Activated gamma-delta T cell treated with Interleukin-2 at 50 U/mL for 16 hours (primary cell): Measurements from ENCODE around the gene BCAS1.
A peak's percentile ranks its signal among the peaks of the same experiment; 100 is the strongest.
"Not testable (repeated sequence)": the region's sequence is repeated elsewhere in the genome, so short reads cannot be mapped to it uniquely, and the experiment has no call there.

Experiments
- DNase-seq: peaks from one replicate; pipeline ENCODE4 v3.0.0-alpha.2; 2020

The BCAS1 gene

DNA sequence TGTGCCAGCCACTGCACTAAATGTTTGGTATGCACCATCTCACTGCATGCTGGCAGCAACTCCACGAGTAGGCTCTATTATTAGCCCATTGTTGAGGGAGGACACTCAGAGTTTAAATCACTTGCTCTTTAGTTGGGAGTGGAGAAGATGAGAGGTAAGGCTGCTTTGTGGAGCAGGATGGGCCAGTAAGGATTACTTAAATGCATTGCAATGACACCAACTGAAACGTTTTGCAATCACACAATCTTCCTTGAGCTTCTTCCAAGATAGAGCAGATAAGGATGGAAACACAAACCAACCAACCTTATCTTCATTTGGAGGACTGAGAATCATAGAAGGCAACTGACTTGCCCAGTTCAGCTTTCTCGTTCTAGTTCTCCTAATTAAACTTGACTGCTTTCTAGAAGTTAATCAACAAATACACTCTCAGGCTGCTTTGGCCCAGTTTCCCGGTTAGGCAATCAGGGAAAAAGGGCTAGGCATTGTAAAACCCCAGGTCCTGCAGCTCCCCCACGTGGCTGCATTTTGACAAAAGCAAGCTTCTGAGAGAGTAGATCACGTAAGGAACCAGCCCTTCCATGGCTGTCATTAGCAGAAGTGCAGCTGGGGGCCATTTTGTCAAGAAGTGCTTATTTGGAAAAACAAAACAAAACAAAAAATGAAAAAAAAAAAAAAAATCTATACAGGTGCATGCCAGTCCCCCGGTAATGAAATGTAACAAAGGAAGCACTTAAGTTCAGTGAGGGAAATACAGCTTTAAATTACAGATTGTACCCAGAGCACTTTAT lies 130.6 kb downstream of the BCAS1 start:
- peak; percentile 64 for DNase-seq

DNA sequence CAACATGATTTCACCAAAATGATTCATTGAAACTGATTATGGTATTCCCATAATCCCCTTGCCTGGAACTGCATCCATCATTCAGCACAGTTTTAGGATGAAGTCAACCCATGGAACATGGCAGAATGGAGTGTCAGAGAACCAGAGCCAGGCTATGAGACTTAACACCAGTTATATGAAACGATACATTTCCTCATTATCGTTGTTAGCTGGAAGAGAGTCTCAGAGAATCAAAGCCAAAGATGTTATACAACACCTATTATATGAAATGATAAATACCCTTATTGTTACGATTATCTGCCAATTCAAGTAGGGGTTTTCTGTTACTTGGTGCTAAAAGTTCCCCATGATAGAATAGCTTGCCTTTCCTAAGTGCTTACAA lies 131.2 kb downstream of the BCAS1 start:
- no peak for DNase-seq

DNA sequence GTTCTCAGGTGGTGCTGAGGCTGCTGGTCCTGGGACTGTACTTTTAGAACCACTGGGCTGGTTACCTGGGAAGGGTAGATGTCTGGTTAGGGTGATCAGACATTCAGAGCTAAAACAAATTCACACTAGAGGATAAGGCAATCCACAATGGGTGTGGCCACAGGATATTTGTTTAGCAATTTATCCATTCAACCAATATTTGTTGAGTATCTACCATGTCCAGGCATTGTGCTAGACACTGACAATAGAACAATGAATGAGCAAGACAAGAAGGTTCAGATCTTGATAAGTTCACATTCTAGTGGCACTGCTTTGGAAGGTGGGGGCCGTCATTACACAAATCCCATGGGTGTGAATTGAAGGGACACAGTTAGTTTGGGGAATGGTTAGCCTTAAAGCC lies 131.7 kb downstream of the BCAS1 start:
- no peak for DNase-seq

DNA sequence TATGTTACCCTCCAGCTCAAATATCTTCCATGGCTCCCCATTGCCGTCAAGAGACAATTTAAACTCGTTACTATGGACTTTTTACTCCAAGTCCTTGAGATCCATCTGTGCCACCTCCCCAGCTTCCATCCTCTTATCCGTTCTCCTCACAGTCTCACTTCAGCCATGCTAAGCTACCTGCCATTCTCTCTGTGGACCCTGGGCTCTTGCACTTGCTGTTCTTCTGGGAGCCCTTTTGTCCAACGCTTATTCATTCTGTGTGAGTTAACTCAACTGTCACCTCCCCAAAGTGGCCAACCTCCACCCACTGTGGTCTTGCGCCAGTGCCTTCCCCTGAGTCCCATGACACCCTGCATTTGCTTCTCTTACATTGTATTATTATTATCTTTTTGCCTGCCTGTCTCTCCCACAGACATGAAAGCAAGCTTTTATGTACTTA lies 132.4 kb downstream of the BCAS1 start:
- no peak for DNase-seq

DNA sequence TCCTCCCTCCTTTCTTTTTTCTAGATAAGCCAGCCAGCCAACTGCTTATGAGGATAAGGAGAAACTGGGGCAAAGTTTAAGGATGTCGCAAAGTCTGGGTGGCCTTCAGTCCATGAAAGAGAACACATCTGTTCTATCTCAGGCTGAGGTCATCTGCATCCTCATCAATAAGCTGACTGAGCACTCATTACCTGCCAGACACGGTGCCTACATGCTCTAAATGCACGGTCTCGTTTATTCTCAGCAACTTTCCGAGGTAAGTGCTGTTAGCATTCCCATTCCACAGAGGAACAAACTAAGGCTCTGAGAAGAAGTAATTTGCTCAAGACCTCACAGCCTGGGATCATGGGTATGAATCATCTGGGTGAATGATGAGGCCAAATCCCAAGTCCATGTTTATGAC lies 133.1 kb downstream of the BCAS1 start:
- no peak for DNase-seq

DNA sequence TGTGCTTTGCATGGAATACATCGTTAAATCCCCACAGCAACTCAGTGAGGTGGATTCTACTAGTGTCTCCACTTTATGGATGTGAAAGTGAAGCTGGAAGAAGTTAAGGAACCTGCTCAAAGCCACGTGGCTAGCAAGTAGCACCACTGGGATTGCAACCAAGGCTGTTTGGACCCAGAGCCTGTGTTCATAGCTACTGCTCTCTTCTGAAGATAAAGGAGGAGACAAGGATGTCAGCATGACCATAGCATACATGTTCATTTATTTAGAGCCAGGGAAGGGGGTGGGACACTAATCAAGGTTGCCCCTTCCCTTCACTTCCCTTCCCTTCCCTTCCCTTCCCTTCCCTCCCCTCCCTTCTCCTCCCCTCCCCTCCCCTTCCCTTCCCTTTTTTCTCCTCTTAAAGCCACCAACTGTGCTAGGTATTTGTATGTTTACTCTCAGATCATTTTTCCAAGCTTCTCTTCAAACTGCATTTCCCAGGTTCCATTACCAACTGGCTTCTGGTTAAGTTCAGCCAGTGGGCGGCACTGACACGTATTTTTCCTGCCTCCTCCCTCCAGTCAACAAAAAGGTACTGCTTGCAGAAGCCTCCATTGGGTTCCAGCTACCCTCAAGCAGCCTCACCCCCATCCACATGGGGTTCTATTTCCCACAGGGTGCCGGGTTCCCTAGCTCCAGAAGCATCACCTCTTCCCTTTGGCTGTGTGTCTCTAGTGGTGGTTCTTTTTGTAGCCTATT lies 134.9 kb downstream of the BCAS1 start:
- DNase-seq = no peak

DNA sequence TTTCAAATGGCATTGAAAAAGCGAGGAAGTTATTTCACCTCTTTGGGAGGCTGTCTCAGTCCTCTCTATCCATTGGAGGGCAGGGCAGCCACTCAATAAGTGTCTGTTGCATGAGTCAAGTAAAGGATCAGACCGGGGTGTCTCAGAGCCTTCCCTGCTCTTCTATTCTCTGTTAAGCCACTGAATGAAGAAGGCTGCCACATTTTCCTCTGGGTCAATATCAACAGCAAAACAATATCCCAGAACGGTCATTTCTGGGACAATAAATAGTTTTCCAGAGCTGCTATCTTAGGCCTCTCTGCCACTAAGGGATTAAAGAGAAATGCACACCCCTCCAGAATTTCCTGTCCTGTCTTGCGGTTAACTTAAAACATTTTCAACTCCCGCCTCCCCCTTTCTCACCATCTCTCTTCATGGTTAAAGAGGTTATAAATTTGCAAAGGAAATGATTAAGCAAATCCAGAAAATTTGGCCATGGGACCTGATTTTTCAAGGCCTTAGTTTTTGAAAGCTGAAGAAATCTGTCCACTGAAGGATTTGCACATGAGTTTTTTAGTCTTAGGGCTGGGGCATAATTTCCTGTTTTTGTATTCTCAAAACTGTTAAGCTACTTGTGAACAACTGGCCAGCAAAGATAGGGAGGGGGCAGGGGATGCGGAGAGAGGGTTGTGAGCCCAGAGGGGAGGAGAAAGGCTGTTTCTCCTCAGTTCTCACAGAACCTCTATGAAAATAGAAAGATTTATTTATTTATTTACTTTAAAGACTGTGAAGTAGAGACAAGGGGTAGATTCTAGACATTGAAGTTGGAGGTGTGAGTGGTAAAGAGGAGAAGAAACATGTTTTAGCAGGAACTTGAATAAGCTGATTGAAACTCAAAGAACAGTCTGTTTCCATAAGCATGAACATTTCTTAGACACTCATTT lies 135.7 kb downstream of the BCAS1 start:
- DNase-seq = peak; percentile 21

DNA sequence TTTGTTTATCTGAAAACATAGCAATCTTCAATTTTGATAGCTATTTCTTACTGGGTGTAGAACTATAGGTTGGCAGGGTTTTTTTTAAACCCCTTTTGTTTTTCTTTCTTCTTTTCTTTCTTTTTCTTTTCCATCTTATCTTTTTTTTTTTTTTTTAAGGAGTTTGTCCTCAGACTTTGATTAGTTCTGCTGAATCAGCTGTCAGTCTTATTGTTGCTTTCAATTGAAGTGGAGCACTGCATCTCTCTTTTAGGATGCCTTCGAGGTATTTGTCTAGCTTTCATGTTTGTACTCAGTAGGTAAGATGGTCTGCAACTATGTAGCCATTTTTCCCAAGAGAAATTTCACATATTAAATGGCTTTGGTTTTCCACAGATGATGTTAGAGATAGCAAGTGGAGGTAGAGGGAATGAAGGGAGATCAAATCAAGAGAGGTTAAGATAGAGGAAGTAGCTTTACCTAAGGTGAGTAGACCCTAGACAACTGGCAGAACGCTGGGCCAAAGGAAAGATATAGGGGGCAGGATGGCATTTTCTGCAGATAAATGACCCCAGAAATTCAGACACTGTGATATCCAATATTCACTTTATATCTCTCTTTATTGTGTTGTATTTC lies 137.1 kb downstream of the BCAS1 start:
- no peak for DNase-seq

DNA sequence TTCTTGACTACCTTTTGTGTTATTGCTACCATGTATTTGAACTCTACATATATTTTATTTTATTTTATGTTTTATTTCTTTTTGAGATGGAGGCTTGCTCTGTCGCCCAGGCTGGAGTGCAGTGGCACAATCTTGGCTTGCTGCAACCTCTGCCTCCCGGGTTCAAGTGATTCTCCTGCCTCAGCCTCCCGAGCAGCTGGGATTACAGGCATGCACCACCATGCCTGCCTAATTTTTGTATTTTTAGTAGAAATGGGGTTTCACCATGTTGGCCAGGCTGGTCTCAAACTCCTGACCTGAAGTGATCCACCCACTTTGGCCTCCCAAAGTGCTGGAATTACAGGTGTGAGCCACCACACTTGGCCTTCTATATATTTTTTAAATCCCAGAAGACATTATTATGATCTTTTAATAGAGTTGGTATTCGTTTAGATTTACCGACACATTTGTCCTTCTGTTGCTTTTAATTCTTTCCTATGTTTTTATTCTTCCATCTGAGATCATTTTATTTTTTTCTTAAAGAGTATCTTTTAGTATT lies 137.7 kb downstream of the BCAS1 start:
- DNase-seq = not testable (repeated sequence)

DNA sequence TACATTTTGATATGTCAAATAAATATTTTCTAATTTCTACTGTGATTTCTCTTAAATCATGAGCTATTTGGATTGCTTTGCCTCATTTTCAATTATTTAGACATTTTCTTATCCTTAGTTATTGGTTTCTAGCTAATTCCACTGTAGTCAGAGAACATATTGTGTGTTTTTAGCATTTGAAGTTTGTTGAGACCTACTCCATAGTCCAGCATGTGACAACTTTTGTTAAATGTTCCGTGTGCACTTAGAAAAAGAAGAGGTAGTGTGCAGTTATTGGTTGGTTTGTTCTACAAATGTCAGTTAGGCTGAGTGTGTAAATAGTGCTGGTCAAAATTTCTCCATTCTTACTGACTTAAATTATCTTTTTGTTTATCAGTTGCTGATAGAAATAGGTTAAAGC lies 138.8 kb downstream of the BCAS1 start:
- no peak for DNase-seq

DNA sequence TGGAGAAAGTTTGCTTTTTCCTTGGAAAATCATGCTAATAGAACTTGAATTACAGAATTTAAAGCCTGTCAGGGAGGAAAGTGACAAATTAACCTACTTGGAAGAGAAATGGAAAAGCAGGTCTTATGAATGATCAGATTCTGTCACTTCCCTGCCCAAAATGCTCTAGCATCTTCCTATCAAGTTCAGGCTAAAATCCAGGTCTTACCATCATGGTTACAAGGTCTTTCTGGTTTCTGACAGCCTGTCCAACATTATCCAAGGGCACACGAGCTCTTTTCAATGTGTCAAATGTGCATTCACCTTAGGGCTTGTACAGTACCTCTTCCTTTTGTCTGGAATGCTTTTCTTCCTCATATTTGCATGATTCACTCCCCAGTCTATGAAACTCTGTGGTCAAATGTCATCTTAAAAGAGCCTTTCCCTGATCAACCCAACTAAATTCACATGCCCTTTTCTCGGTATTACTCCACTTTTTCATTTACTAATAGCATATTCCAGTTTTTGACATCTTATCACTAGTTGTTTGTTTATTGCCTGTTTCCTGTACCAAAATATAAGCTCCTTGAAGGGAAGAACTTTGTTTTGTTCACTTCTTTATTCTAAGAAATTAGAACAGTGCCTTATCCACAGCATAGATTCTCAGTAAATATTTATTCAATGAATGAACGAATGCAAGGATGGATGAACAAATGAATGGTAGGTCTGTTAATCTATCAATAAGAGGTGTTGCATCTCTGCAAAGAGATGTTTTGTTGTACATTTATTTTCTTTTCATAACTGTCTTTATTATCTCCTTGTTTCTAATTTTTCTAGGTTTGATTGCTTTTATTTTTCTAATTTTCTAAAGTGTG lies 139.5 kb downstream of the BCAS1 start:
- DNase-seq = no peak

DNA sequence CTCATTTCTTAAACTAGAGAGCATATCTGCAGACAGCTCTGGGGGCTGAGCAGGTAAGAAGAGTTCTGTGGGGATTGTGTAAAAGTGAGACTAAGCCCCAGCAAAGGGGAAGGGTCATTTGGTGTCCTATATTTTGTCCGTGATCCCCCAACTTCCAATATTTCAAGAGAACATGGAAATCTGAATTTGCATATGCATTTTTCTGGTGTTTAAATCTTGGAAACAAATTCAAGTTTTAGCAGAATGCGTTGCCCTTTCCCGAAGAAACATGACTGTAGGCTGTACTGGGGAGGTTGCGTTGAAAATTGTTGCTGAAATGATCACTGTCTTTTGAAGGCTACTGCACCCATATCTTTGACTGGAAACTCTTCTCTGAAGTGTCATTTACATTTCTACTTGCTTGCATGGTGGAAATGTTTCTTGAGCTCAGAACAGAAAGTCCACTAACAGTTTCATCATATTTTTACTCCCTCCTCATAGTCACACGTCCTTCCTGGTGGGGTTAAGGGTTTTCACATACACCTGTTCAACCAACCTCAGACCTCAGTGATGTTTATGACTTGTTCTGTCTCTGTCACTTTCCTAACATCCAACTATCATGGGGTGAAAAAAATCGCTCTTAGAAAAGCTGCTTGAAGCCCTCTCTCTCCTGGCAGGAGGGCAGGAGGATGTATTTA lies 140.3 kb downstream of the BCAS1 start:
- no peak for DNase-seq

DNA sequence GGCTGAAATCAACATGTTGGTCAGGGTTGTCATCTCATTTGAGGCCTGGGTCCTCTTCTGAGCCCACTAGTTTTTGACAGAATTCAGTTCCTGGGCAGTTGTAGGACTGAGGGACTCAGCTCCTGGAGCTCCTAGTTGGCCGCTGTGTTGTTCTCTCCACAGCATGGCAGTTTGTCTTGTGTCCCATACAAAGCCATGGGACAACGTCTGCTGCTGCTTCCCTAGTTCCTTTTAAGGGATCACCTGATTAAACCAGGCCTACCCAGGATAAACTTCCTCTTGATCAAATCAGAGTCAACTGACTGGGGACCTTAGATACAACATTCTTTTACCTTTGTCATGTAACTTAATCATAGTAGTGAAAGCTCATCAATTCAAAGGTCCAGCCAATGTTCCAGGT lies 141.0 kb downstream of the BCAS1 start:
- DNase-seq = no peak

DNA sequence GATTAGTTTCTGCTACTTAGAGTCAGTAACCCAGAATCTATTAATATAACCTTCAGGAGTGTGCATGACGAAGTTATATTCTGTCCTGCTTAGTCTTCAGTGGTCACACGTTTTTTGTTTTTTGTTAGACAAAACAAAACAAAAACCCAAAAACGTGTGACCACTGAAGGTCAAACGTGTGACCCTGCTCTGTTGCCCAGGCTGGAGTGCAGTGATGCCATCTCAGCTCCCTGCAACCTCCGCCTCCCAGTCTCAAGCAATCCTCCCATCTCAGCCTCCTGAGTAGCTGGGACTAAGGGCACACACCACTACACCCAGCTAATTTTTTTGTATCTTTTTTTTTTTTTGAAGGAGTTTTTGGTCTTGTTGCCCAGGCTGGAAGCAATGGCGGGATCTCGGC lies 142.4 kb downstream of the BCAS1 start:
- DNase-seq = no peak

DNA sequence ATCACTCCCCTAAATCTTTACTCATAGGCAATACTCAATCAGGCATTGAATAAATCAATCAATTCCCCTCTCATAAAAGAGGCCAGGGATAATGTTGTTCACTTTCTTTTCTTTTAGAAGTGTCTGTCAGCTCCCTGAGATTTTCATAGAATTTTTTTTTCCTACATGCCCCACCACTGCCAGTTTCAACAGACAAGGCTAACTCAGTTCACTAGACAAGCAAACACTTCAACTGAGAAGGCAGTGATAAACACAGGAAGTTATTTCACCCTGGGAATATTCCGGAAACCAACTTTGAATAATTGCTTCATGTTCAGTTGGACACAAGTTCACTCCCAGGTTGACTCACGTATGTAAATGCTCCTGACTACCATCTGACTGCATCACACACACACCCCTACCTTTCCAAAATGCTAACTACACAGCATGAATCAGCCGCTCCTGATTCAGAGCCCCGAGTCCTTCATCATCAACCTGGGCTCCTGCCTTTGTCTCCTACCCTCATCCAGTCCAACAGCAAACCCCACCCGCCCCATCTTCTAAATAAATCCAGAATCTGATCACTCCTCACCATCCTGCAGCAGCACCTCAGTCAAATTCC lies 143.9 kb downstream of the BCAS1 start:
- DNase-seq = no peak

DNA sequence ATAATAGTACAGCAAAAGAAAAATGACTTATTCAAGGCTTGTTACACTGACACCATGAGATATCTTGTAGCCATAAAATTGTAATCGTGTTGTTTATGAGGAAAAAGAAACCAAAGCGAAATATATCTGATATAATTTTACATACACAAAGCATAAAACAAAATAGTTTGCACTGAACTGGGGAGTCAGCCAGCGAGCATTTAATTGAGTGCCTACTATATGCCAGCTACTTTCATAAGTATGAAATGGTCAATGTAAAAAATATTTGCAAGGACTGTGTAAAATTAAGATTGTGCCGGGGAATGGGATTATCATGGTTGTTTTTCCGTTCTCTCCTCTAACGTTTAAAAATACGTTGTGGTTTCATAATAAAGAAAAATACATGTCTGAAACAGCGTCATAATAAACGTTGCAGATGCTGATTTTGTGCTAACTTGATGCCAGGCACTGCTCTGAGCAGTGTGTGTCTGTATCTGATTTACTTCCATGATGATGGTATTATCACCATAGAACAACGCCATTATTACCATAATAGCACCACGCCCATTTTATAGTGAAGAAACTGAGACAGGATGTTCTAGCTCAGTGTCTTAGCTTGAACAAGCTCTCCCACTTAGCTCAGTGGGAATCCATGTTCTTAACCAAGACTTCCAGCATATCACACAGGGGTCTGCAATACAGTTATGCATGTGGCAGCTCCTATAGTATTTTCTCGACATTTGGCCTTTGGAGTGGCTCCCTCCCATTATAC lies 144.6 kb downstream of the BCAS1 start:
- DNase-seq = no peak

DNA sequence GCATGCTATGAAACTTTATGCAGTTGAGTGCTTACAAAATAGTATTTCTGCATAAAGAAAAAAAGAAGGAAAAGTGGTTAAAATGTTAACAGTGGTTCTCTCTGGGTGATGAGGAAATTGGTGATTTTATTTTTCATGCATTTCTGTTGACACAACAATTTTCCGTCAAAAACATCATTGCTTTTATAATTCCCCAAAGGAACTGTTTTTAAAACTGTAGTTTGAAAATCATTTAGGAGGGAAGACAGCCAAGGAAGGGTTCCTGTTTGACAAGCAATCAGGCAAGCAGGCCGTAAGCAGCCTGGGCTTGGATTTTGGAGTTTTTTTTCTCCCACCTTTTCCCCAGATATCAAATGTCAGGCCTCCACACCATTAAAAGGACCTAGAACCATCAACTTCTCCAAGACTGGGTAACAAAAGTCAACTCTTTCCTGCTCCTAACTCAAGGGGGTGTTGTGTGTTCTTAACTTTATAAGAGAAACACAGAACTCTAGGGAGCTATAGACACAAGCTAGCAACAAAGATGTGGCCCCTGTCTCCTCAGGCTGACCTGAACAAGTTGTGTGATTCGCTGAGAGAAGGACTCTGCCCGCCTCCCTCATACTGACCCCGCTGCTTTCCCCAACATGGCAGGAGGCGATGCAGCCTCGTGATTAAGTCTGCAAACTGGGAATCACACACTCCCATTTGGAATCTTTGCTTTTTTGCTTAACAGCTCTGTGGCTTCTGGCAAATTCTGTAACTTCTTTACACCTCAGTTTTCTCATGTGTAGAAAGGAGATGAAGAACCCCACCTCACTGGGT lies 146.6 kb downstream of the BCAS1 start:
- no peak for DNase-seq

DNA sequence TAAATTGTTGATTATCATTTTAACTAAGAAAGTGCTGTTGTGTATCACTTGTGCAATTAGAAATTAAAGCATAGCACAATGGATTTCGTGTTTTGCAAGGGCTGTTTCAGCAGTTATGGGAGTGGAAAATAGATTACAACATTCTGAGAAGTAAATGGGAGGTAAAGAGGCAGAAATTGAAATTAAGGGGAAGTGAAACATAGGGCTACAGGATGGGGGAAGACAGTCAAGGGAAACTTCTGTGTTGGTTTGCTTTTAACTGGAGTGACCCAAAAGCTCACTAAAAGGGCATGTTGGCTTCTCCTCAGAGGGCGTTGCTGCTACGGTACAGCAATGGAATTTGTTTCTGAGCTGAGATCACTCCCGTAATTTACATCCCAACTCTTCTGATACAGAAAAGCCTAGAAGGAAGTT lies 147.5 kb downstream of the BCAS1 start:
- DNase-seq = no peak

DNA sequence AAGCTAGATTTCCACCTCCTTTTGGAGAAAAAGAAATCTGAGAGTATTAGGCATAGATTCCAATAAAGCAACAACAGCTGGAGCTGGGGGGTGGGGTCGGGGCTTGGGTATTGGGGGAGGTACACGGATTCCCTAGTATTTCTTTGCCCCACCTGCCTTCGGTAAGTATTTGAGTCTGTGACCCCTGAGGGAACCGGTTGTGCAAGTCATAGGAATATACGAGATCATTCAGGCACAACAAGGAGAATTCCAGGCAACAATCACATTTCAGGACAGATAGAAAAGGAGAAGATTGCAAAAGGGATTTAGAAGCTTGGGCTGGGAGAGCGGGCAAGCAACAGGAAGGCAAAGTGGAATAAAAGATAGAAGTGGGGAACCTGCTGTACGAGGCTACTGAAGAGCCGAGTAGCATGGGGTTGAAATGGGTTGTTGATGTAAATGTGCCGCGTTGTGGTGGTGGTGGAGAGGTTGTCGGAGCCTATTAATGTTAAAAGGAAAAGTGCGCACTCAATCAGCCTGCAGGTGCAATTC lies 148.9 kb downstream of the BCAS1 start:
- DNase-seq = no peak
